T-helper 1 cell treated with Interleukin-12 subunit alpha and Interleukin-12 subunit beta and Interleukin-4 antibody, amounts not matched to agents 30 ng/mL and 1 ng/mL, for 36 hours (primary cell): ENCODE measurements around the gene CYP2J2. TPM values are rescaled to one million over a fixed set of nuclear protein-coding genes. Genes with fewer than 3 reads are reported as not detected.
"Not testable (repeated sequence)": the region's sequence is repeated elsewhere in the genome, so short reads cannot be mapped to it uniquely, and the experiment has no call there.

Source experiments
- intact Hi-C: fragments of 100-400 bp; cut with micrococcal nuclease; formaldehyde crosslinking; loops from one replicate; pipeline ENCODE4 v1.15.1; 2024
- total RNA-seq: library from RNA; stranded (reverse); gene quantifications from 2 replicates; pipeline ENCODE4 v1.2.3, GENCODE V29; 2022

CYP2J2 gene
- total RNA-seq, 1 donor from 2014 or later = 1.5 TPM

GRCh38 chr1:59924653-59925052, 1.9 kb downstream of the CYP2J2 start:
- intact Hi-C loops = loop anchor here (5.0 kb wide), 1 partner anchor 107 kb away; no protein-coding TSS in a partner anchor

- intact Hi-C loops = not testable (repeated sequence)
These were observed 5.2 kb downstream of the CYP2J2 start for GRCh38 chr1:59921258-59921899.

- intact Hi-C loops = no loop called here
These were observed 6.8 kb downstream of the CYP2J2 start for GRCh38 chr1:59919746-59920145.

GRCh38 chr1:59917785-59918180, 8.8 kb downstream of the CYP2J2 start:
- intact Hi-C loops = no loop called here

- intact Hi-C loops = no loop called here
These were observed 9.4 kb downstream of the CYP2J2 start for GRCh38 chr1:59917026-59917784.

- intact Hi-C loops = no loop called here
These were observed 11.1 kb downstream of the CYP2J2 start for GRCh38 chr1:59915516-59915915.

GRCh38 chr1:59914791-59915286, 11.7 kb downstream of the CYP2J2 start:
- intact Hi-C loops = not testable (repeated sequence)

GRCh38 chr1:59908682-59909081, 17.9 kb downstream of the CYP2J2 start:
- intact Hi-C loops = no loop called here

- intact Hi-C loops = no loop called here
These were observed 18.5 kb downstream of the CYP2J2 start for GRCh38 chr1:59908084-59908483.

GRCh38 chr1:59906931-59907330, 19.6 kb downstream of the CYP2J2 start:
- intact Hi-C loops = no loop called here

GRCh38 chr1:59903141-59903754, 23.3 kb downstream of the CYP2J2 start:
- intact Hi-C loops = loop anchor here (1.0 kb wide), 2 partner anchors 23 to 44 kb away; partner anchors contain the start of gene CYP2J2

GRCh38 chr1:59901770-59902388, 24.7 kb downstream of the CYP2J2 start:
- intact Hi-C loops = no loop called here

GRCh38 chr1:59900640-59901039, 25.9 kb downstream of the CYP2J2 start:
- intact Hi-C loops = no loop called here

GRCh38 chr1:59898927-59899326, 27.6 kb downstream of the CYP2J2 start:
- intact Hi-C loops = no loop called here

- intact Hi-C loops = no loop called here
These were observed 29.4 kb downstream of the CYP2J2 start for GRCh38 chr1:59897165-59897564.

GRCh38 chr1:59892841-59893811, 33.4 kb downstream of the CYP2J2 start:
- intact Hi-C loops = no loop called here

- intact Hi-C loops = no loop called here
These were observed 41.3 kb downstream of the CYP2J2 start for GRCh38 chr1:59885160-59885832.

GRCh38 chr1:59880735-59881134, 45.8 kb downstream of the CYP2J2 start:
- intact Hi-C loops = no loop called here

- intact Hi-C loops = loop anchor here (1.0 kb wide), 1 partner anchor 67 kb away; no protein-coding TSS in a partner anchor
These were observed 46.5 kb downstream of the CYP2J2 start for GRCh38 chr1:59879996-59880505.

GRCh38 chr1:59879574-59879973, 47.0 kb downstream of the CYP2J2 start:
- intact Hi-C loops = loop anchor here (1.0 kb wide), 1 partner anchor 68 kb away; no protein-coding TSS in a partner anchor
